Adipose tissue (tissue), 3 donors: ENCODE results near the gene ADAMTS9. TPM values are rescaled to one million over a fixed set of nuclear protein-coding genes. Genes with fewer than 3 reads are reported as not detected.

Source experiments
- H3K27ac ChIP-seq: one replicate; pipeline ENCODE4 v1.5.1; 2013; ENCODE audit warnings: low read depth, low read length
- WGBS, 3 donors: extraction: QIAGEN DNeasy Blood & Tissue Kit; methylation state at CpG; one replicate each; pipeline ENCODE4 v1.1.7; 2013; 5-methylcytosine and 5-hydroxymethylcytosine counted together
- polyA plus RNA-seq, 3 donors: library from polyadenylated mRNA; stranded (reverse); fragments of 200-250 nt; gene quantifications; one replicate each; pipeline ENCODE4 v1.2.3, GENCODE V29; 2013
- donor health status: healthy with polysubstance abuse.
- donor health status: Bipolar disorder and iron deficiency.
- donor health status: healthy.

Gene ADAMTS9, protein sequence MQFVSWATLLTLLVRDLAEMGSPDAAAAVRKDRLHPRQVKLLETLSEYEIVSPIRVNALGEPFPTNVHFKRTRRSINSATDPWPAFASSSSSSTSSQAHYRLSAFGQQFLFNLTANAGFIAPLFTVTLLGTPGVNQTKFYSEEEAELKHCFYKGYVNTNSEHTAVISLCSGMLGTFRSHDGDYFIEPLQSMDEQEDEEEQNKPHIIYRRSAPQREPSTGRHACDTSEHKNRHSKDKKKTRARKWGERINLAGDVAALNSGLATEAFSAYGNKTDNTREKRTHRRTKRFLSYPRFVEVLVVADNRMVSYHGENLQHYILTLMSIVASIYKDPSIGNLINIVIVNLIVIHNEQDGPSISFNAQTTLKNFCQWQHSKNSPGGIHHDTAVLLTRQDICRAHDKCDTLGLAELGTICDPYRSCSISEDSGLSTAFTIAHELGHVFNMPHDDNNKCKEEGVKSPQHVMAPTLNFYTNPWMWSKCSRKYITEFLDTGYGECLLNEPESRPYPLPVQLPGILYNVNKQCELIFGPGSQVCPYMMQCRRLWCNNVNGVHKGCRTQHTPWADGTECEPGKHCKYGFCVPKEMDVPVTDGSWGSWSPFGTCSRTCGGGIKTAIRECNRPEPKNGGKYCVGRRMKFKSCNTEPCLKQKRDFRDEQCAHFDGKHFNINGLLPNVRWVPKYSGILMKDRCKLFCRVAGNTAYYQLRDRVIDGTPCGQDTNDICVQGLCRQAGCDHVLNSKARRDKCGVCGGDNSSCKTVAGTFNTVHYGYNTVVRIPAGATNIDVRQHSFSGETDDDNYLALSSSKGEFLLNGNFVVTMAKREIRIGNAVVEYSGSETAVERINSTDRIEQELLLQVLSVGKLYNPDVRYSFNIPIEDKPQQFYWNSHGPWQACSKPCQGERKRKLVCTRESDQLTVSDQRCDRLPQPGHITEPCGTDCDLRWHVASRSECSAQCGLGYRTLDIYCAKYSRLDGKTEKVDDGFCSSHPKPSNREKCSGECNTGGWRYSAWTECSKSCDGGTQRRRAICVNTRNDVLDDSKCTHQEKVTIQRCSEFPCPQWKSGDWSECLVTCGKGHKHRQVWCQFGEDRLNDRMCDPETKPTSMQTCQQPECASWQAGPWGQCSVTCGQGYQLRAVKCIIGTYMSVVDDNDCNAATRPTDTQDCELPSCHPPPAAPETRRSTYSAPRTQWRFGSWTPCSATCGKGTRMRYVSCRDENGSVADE (N-terminal part only)
- 100 to 1,000 TPM in 1 of 3 donors, 10 to 100 TPM in 1, 1 to 10 TPM in 1; 8.3 to 116 (median 22.7) TPM for polyA plus RNA-seq

GRCh38 chr3:64687781-64688604, at the start of gene ADAMTS9:
TSS of gene ADAMTS9 (minus strand) at chr3:64688000. CDS start at chr3:64687657, 343 bp downstream.
- H3K27ac ChIP-seq: peak within 1 kb of the TSS; percentile 65
- 0 to 1% (median 1%) methylated on average over 39 to 59 of the region's 60 CpGs for WGBS, 3 donors

DNA sequence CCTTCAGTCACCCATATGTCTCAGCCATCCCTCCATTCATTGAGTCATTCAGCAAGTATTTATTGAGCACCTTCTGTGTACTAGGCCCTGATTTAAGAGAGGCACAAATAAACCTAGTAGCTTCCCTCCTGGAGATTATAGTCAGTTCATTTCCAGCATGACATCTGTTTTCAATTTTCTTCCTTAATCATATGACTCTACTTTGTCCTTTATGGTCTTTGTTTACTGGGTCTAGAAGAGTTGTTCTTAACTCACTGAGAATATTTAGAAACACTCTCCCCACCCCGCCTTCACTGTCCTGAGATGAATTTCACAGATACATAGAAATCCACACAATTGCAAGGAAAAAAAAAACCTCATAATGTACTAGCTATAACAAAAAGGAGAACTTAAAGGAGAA, 44.8 kb upstream of the ADAMTS9 start:
- H3K27ac ChIP-seq: no peak overlapping the region
- 80 to 94% (median 88%) methylated on average over 1 of the region's 1 CpG for WGBS, 3 donors

DNA sequence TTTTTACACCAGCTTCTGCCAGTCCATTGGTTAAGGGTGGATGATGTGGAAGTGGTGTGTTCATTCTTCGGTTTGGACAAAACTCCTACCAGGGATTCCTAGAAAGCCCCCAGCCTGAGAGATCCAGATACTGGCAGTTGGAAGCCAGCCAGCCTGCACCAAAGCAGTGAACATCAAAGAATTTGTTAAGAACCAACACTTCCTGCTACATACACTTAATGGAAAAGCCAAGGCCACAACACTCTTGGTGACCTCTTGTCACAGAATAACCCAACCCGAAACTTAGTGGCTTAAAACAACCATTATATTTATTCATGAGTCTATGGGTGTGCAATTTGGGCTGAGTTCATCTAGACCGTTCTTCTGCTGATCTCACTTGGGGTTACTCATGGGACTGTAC, 42.9 kb upstream of the ADAMTS9 start:
- WGBS, 3 donors: 61 to 70% (median 63%) methylated on average over 3 of the region's 3 CpGs
- no peak overlapping the region for H3K27ac ChIP-seq

GRCh38 chr3:64728994-64729393, 41.2 kb upstream of the ADAMTS9 start:
- 76 to 79% (median 78%) methylated on average over 8 of the region's 8 CpGs for WGBS, 3 donors
- no peak overlapping the region for H3K27ac ChIP-seq

GRCh38 chr3:64728428-64728827, 40.6 kb upstream of the ADAMTS9 start:
- no peak overlapping the region for H3K27ac ChIP-seq
- whole genome bisulfite sequencing, 3 donors: 49 to 71% (median 57%) methylated on average over 4 of the region's 4 CpGs

- H3K27ac ChIP-seq: no peak overlapping the region
- WGBS, 3 donors: 71 to 78% (median 78%) methylated on average over 3 of the region's 3 CpGs
These were observed 38.8 kb upstream of the ADAMTS9 start for GRCh38 chr3:64726414-64727090.

GRCh38 chr3:64718976-64719375, 31.2 kb upstream of the ADAMTS9 start:
- no peak overlapping the region for H3K27ac ChIP-seq
- 69 to 85% (median 81%) methylated on average over 4 of the region's 4 CpGs for WGBS, 3 donors

- H3K27ac ChIP-seq: no peak overlapping the region
- WGBS, 3 donors: 47 to 88% (median 77%) methylated on average over 5 of the region's 5 CpGs
These were observed 30.2 kb upstream of the ADAMTS9 start for GRCh38 chr3:64717872-64718613.

- H3K27ac ChIP-seq: no peak overlapping the region
- 77 to 96% (median 85%) methylated on average over 3 of the region's 3 CpGs for WGBS, 3 donors
These were observed 29.6 kb upstream of the ADAMTS9 start for GRCh38 chr3:64717411-64717810.

DNA sequence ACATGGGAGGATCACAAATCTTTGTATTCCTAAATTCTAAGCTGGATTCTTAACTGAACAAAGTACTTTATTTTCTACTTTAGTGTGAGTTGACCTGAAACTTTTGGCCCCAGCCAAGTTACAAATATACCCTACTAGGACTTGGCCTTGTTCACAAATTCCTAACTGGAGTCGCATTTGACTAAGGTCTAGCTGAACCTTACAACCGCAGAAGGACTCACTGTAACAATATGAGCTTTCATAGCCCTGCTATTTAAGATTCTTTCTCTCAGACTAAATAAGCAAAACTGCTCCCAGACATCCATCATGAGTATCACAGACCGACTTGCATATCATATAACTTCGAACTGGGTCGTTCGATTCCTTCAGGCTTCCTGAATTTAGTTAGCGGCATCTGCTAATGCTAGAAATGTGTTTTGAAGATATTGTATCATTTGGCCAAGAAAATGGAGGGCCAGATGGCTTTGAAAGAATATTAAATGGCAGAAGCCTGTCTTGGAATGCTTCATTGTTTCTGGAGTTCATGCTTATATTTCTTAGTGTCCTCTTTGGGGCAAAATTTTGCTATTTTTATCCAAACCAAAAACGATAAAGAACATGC, 28.4 kb upstream of the ADAMTS9 start:
- WGBS, 3 donors: 74 to 92% (median 89%) methylated on average over 8 of the region's 8 CpGs
- H3K27ac ChIP-seq: no peak overlapping the region

DNA sequence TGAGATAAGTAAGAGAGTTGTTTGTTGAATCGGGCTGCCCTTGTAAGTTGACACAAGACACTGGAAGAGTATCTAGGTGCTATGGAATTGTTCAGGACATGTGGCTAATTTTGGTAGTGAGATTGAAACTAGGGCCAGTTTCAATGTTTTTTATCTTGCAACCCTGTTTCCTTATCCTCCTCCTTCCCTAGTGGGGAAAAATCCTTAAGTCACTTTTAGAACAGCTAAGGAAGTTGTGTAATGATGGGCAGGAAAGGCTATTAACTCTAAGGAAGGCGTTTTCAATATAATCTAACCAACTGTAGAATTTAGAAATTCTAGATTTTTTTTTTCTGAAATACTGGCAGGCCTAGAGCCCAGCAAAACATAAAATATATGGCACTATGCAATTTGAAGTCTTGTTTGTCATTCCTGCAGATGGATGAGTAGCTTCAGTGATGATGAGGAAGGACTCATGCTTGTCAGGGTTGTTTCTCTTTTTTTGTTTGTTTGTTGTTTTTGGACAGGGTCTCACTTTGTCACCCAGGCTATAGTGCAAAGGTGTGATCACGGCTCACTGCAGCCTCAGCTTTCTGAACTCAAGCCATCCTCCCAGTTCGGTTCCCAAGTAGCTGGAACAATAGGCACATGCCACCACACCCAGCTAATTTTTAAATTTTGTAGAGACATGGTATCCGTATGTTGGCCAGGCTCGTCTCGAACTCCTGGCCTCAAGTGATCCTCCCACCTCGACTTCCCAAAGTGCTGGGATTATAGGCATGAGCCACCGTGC, 27.6 kb upstream of the ADAMTS9 start:
- WGBS, 3 donors: 64 to 81% (median 70%) methylated on average over 9 of the region's 9 CpGs
- H3K27ac ChIP-seq: no peak overlapping the region

GRCh38 chr3:64708456-64708855, 20.7 kb upstream of the ADAMTS9 start:
- no peak overlapping the region for H3K27ac ChIP-seq
- WGBS, 3 donors: 83 to 91% (median 91%) methylated on average over 3 of the region's 3 CpGs

- H3K27ac ChIP-seq: no peak overlapping the region
- 86 to 95% (median 91%) methylated on average over 2 of the region's 2 CpGs for WGBS, 3 donors
These were observed 18.1 kb upstream of the ADAMTS9 start for GRCh38 chr3:64705946-64706345.

DNA sequence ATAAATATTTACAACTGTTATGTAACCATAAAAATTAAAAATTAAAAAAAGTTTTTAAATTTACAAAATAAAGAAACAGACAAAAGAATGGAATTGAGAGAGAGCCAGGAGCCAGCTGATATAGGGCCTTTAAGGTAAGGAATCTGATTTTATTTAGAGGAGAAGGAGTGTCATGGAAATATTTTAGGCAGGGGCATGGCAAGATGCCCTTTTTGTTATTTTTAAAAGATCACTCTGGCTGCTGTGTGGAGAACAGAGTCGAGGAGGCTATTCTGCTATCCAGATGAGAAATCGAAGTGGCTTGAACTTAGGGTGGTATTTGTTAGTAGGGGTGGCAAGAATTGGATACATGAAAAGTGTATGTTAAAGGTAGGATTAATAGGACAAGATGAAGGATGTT, 9.1 kb upstream of the ADAMTS9 start:
- WGBS, 3 donors: 84 to 91% (median 84%) methylated on average over 2 of the region's 2 CpGs
- H3K27ac ChIP-seq: no peak overlapping the region

DNA sequence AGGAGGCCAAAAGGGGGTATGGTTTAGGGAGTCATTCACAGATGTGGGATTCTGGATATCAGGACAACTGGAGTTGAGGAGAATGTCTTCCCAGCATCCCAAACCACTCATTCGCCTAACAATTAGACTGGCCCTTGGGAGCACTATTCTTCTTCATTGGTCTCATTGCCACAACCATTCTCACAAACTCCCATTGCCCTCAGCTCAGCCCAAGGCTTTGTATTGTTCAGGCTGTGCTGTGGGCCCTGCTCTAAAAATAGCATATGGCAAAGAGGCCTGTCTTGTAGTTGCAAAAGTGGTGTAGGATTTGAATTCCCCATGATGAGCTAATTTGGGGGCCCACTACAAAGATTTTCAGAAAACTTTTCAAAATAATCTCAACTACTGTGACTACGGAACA, 6.3 kb upstream of the ADAMTS9 start:
- 88 to 96% (median 94%) methylated on average over 2 of the region's 2 CpGs for WGBS, 3 donors
- no peak overlapping the region for H3K27ac ChIP-seq

GRCh38 chr3:64693031-64693430, 5.2 kb upstream of the ADAMTS9 start:
- WGBS, 3 donors: 58 to 80% (median 59%) methylated on average over 3 of the region's 3 CpGs
- H3K27ac ChIP-seq: no peak overlapping the region
